AG04450 (cell line): ENCODE data around the gene RNF103. TPM values are rescaled to one million over a fixed set of nuclear protein-coding genes. Genes with fewer than 3 reads are reported as not detected.

Experiments
- CTCF ChIA-PET: fragments of 300-600, 350-600 bp; formaldehyde crosslinking; extraction: SDS; loops from one replicate; lab custom pipeline; 2022; ENCODE audit warnings: antibody characterized with exemption, inconsistent platforms; lab: Charles Lee
- POLR2A ChIA-PET: fragments of 350-600 bp; formaldehyde crosslinking; extraction: SDS; loops from one replicate; lab custom pipeline; 2021; ENCODE audit warnings: antibody characterized with exemption, inconsistent platforms; lab: Yijun Ruan, JAX
- DNase-seq: peaks from one replicate; pipeline ENCODE4 v3.0.0-alpha.2; 2011; ENCODE audit warnings: low read depth, low spot score
- H3K27ac ChIP-seq: one replicate; pipeline ENCODE4 v1.5.1; 2012; ENCODE audit warnings: low read depth, low read length, control low read depth
- H3K27me3 ChIP-seq: one replicate; pipeline ENCODE4 v1.6.0; 2012; ENCODE audit warnings: low read length; ENCODE audit not compliant: control insufficient read depth, insufficient read depth
- H3K4me3 ChIP-seq: 2 replicates; pipeline ENCODE4 v1.5.1; 2011; ENCODE audit warnings: mild to moderate bottlenecking, low read depth, low read length, control low read depth
- H3K9me3 ChIP-seq: 2 replicates; pipeline ENCODE4 v1.5.1; 2012; ENCODE audit warnings: low read length; ENCODE audit not compliant: control insufficient read depth, insufficient read depth
- polyA plus RNA-seq: library from polyadenylated mRNA; depleted of rRNA; stranded (reverse); fragments of >200 nt; gene quantifications from 2 replicates; pipeline ENCODE4 v1.2.3, GENCODE V29; 2011
- TF ChIP-seq, protein P1 (sequence below): IDR thresholded peaks from 2 replicates; pipeline ENCODE4 v1.5.1; 2011; ENCODE audit warnings: low read depth, low read length, control low read depth, inconsistent platforms

RNF103 gene
- polyA plus RNA-seq, 1 experiment: 17.6 TPM

DNA sequence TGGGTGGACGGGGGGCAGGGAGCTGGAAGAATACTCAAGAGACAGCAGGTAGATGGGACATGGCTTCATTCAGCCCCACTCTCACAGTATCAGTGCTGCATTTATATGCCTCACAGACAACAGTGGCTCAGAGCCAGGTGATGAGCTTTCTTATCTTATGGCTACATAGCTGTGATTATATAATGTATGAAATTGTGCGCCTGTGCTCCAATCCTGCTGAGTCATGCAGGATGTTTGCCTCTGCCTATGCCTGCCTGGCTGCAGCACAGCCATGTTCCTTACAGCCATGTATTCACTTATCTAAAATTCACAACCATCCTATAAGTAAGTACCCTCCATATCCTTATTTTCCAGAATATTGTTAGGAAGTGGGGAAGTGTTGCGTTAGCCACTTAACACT is 37.7 kb upstream of the RNF103 start:
- CTCF ChIA-PET: no interaction called here
- no peaks in the 10 kb centered on the region for H3K27me3 ChIP-seq
- POLR2A ChIA-PET: no interaction called here

DNA sequence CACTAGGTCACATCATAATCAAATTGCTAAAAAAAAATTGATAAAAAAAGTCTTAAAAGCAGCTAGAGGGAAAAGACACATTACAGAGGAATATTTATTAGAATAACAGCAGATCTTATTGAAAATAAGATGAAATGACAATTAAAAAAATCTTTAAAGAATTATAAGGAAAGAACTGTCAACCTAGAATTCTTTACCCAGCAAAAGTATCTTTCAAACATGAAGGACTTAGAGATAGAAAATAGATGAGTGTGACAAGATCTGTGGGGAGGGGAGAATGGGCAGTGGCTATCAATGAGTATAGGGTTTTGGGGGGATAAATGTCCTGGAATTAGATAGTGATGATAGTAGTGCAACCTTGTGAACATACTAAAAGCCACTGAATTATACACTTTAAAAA is 26.5 kb upstream of the RNF103 start:
- CTCF ChIA-PET: no interaction called here
- POLR2A ChIA-PET: no interaction called here
- no peak for DNase-seq
- Histone ChIP-seq H3K9me3 (no peaks in the 10 kb centered on the region), H3K27ac (no peak overlapping the region), H3K27me3 (no peaks in the 10 kb centered on the region), H3K4me3 (no peak overlapping the region)
- TF ChIP-seq, protein P1, sequence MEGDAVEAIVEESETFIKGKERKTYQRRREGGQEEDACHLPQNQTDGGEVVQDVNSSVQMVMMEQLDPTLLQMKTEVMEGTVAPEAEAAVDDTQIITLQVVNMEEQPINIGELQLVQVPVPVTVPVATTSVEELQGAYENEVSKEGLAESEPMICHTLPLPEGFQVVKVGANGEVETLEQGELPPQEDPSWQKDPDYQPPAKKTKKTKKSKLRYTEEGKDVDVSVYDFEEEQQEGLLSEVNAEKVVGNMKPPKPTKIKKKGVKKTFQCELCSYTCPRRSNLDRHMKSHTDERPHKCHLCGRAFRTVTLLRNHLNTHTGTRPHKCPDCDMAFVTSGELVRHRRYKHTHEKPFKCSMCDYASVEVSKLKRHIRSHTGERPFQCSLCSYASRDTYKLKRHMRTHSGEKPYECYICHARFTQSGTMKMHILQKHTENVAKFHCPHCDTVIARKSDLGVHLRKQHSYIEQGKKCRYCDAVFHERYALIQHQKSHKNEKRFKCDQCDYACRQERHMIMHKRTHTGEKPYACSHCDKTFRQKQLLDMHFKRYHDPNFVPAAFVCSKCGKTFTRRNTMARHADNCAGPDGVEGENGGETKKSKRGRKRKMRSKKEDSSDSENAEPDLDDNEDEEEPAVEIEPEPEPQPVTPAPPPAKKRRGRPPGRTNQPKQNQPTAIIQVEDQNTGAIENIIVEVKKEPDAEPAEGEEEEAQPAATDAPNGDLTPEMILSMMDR: no peak

More for the DNA sequence above, 37.7 kb upstream of the RNF103 start:
- H3K4me3 ChIP-seq: no peak overlapping the region
- H3K9me3 ChIP-seq: no peaks in the 10 kb centered on the region
- H3K27ac ChIP-seq: no peak overlapping the region
- DNase-seq: no peak
- TF ChIP-seq, protein P1: no peak

DNA sequence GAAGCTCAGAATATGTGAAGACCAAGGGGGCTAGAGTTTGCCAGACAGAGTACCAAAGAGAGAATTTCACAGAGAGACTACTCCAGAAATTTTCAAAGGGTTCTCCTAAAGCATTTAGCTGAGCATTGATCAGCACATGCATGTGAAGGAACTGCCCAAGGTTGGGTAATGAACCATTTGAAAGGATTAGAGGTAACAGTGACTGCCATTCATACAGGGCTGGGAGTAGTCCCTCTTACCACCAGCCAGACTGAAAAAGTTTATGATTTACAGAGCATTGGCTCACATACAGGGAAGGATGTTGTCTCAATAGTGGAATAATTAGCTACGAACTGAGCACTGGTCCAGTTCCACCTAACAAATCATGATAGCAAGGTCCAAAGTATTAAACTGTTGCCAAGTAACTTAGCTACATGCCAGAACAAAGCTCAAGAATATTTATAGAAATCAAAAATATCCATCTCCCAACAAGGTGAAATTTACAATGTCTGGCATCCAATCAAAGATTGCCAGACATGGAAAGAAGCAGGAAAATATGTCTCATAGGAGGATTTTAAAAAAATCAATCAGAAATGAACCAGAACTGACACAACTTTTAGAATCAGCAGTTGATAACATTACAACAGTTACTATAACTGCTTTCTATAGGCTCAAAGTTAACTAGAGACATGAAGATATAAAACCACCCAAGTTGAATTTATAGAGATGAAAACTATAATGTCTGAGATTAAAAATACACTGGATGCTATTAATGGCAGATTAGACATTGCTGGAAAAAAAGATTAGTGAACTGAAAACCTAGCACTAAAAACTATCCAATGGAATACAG is 25.7 kb upstream of the RNF103 start:
- H3K9me3 ChIP-seq: no peaks in the 10 kb centered on the region
- TF ChIP-seq, protein P1: no peak
- H3K27me3 ChIP-seq: no peaks in the 10 kb centered on the region
- CTCF ChIA-PET: no interaction called here
- H3K4me3 ChIP-seq: no peak overlapping the region
- no peak overlapping the region for H3K27ac ChIP-seq
- no peak for DNase-seq
- POLR2A ChIA-PET: no interaction called here

DNA sequence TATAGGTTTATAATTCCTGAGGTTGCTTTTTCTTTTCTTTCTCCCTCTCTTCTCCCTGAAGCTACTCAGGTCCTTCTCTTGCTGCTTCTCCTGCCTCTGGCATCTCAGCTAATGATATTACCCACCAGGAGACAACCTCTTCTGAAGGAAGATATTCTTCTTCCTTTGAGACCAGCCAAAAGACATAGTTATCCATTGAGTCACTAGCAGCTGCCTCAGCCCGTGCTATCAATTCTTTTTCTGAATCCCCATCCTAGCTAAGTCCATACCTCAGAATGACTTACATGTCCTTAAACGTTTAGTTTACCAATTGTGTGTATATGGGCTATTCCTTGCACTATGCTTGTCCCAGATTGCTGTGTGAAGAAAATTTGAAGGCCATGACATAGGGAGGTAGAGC is 25.0 kb upstream of the RNF103 start:
- POLR2A ChIA-PET: no interaction called here
- Histone ChIP-seq H3K4me3 (no peak overlapping the region), H3K27me3 (no peaks in the 10 kb centered on the region), H3K9me3 (no peaks in the 10 kb centered on the region), H3K27ac (no peak overlapping the region)
- TF ChIP-seq, protein P1: no peak
- no peak for DNase-seq
- CTCF ChIA-PET: no interaction called here

DNA sequence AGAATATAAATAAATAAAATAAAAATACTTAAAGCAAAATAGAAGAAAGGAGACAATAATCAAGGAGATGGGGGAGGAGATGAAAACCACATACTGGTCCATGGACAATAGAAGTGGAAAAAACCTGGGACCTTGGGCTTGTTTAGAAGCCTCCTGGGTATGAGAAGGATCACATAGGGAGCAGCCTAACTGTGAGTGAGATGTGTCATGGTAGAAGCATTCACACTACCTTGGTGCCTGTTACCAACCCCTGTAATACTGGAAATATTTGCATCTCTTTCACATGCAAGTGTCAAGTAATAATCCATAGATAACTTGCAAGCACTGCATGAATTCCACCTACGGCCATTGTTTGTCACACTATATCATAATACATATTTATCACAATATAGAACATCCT is 23.2 kb upstream of the RNF103 start:
- TF ChIP-seq, protein P1: no peak
- Histone ChIP-seq H3K27me3 (no peaks in the 10 kb centered on the region), H3K4me3 (no peak overlapping the region), H3K9me3 (no peaks in the 10 kb centered on the region), H3K27ac (no peak overlapping the region)
- ChIA-PET CTCF (no interaction called here), POLR2A (no interaction called here)
- no peak for DNase-seq
